Calu3 (cell line): ENCODE results near the gene HIC1. TPM values are rescaled to one million over a fixed set of nuclear protein-coding genes. Genes with fewer than 3 reads are reported as not detected.

Source experiments
- BruUV-seq: library from RNA; stranded (reverse); fragments of 400-500 nt; replicated peaks from 2 replicates; lab custom pipeline; 2021; lab: Mats Ljungman, UMichigan
- CTCF ChIA-PET: fragments of 300-600 bp; sonication (Branson Sonifier 250); formaldehyde crosslinking; loops from one replicate; lab custom pipeline; 2022; ENCODE audit warnings: antibody characterized with exemption; lab: Charles Lee
- DNase-seq: peaks from one replicate; pipeline ENCODE4 v3.0.0; 2022
- H3K27ac Mint-ChIP-seq: one replicate; pipeline ENCODE4 v1.8.0; 2022; ENCODE audit warnings: mixed read lengths; ENCODE audit not compliant: unreplicated experiment
- H3K27me3 Mint-ChIP-seq: one replicate; pipeline ENCODE4 v1.8.0; 2022; ENCODE audit warnings: mixed read lengths; ENCODE audit not compliant: unreplicated experiment
- H3K36me3 Mint-ChIP-seq: one replicate; pipeline ENCODE4 v1.8.0; 2022; ENCODE audit warnings: mild to moderate bottlenecking, moderate library complexity, mixed read lengths; ENCODE audit not compliant: insufficient read depth, unreplicated experiment
- H3K4me1 Mint-ChIP-seq: one replicate; pipeline ENCODE4 v1.8.0; 2022; ENCODE audit warnings: mild to moderate bottlenecking, low read depth, mixed read lengths; ENCODE audit not compliant: unreplicated experiment
- H3K4me3 Mint-ChIP-seq: one replicate; pipeline ENCODE4 v1.8.0; 2022; ENCODE audit warnings: mild to moderate bottlenecking, low read depth, moderate library complexity, mixed read lengths; ENCODE audit not compliant: unreplicated experiment
- H3K9me3 Mint-ChIP-seq: one replicate; pipeline ENCODE4 v1.8.0; 2022; ENCODE audit warnings: low read depth, mixed read lengths; ENCODE audit not compliant: unreplicated experiment
- intact Hi-C: fragments of 100-400 bp; cut with micrococcal nuclease; formaldehyde crosslinking; loops from one replicate; pipeline ENCODE4 v1.10.0; 2022; ENCODE audit not compliant: unreplicated experiment
- total RNA-seq: library from RNA; stranded (reverse); gene quantifications from 2 replicates; pipeline ENCODE4 v1.2.3, GENCODE V29; 2022
- TF ChIP-seq, protein P1 (sequence below): fragments of 200-600 bp; IDR thresholded peaks from one replicate; pipeline ENCODE4 v1.8.0; 2022; ENCODE audit warnings: antibody characterized with exemption; ENCODE audit not compliant: unreplicated experiment

The HIC1 gene
- total RNA-seq, 1 experiment from 2014 or later, result 1.2 TPM

DNA sequence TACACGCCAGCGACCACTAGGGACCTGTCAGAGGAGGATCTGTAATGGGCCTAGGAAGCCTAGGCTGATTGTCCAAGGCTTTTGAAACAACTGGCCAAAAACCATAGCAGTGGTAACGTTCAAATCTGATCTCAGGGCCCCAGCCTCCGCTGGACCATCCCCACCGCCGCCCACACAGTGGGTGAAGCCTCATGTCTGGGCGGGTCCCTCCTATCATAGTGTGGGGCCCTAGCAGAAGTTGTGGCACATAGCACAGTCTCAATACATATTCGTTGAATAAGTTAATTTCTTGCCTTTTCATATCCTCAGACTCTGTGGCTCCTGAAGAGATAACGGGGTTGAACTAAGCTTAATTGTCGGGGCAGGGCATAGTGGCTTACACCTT is 24.1 kb upstream of the HIC1 start:
- Mint-ChIP-seq H3K4me3 (peak overlapping the region; percentile 81), H3K27me3 (peaks cover 28% of the 10 kb centered on the region), H3K27ac (no peak overlapping the region), H3K36me3 (peaks cover 19% of the 10 kb centered on the region), H3K4me1 (no peaks in the 10 kb centered on the region), H3K9me3 (no peaks in the 10 kb centered on the region)
- TSS peak; percentile 65 for BruUV-seq
- intact Hi-C loops, result loop anchor here (1.0 kb wide), 1 partner anchor 11 kb away; no protein-coding TSS in a partner anchor
- CTCF ChIA-PET, result interaction anchor here (1.7 kb wide), 1 partner anchor 122 kb away, joined by 6 read pairs; no protein-coding TSS in a partner anchor
- DNase-seq, result peak; percentile 62
- TF ChIP-seq, protein P1, sequence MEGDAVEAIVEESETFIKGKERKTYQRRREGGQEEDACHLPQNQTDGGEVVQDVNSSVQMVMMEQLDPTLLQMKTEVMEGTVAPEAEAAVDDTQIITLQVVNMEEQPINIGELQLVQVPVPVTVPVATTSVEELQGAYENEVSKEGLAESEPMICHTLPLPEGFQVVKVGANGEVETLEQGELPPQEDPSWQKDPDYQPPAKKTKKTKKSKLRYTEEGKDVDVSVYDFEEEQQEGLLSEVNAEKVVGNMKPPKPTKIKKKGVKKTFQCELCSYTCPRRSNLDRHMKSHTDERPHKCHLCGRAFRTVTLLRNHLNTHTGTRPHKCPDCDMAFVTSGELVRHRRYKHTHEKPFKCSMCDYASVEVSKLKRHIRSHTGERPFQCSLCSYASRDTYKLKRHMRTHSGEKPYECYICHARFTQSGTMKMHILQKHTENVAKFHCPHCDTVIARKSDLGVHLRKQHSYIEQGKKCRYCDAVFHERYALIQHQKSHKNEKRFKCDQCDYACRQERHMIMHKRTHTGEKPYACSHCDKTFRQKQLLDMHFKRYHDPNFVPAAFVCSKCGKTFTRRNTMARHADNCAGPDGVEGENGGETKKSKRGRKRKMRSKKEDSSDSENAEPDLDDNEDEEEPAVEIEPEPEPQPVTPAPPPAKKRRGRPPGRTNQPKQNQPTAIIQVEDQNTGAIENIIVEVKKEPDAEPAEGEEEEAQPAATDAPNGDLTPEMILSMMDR, result peak; percentile 24

DNA sequence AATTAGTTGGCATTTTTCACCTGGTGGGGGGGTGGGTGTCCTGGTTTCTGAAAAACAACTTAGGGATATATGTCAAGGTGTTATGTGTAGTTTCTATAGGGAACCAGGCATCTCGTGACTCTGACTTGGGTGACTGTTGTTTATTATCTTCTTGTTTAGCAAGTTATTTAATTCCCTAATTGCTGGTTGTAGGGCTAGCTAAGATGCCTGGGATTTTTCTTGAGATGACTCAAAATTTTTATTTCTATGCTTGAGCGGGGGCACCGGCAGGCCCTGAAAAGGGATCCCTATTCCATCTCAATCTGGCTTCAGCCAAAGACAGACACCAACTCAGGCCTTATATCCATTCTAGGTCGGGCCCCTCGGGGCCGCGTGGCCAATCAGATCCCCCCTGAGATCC is 21.8 kb upstream of the HIC1 start:
- no peak for DNase-seq
- TF ChIP-seq, protein P1, result no peak
- Mint-ChIP-seq H3K4me1 (no peaks in the 10 kb centered on the region), H3K27me3 (peaks cover 4% of the 10 kb centered on the region), H3K36me3 (peaks cover 16% of the 10 kb centered on the region), H3K9me3 (no peaks in the 10 kb centered on the region), H3K4me3 (no peak overlapping the region), H3K27ac (no peak overlapping the region)
- BruUV-seq, result no TSS peak
- intact Hi-C loops, result no loop called here
- CTCF ChIA-PET, result no interaction called here

DNA sequence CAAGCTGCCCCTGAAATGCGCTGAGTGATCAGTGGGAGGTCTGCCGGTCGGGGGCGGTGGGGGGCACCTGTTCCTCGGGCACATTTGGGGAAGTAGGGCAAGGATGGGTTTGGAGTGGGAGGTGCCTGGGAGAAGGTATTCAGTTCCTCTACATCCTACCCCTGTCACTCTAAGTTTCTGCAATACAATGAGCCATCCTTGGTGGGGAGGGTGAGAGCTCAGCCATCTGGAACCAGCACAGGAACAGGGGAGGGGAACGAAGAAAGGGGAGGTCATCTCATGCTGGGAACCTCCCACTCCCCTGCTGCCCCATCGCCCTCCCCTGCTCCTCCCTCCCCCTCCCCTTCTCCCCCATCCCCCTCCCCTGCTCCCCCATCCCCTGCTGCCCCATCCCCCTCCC is 20.7 kb upstream of the HIC1 start:
- peaks cover 16% of the 10 kb centered on the region for H3K36me3 Mint-ChIP-seq
- no peak overlapping the region for H3K4me3 Mint-ChIP-seq
- no peaks in the 10 kb centered on the region for H3K9me3 Mint-ChIP-seq
- no peak overlapping the region for H3K27ac Mint-ChIP-seq
- intact Hi-C loops, result no loop called here
- BruUV-seq, result no TSS peak
- TF ChIP-seq, protein P1, result no peak
- H3K4me1 Mint-ChIP-seq, result no peaks in the 10 kb centered on the region
- DNase-seq, result no peak
- CTCF ChIA-PET, result no interaction called here
- H3K27me3 Mint-ChIP-seq, result no peaks in the 10 kb centered on the region

DNA sequence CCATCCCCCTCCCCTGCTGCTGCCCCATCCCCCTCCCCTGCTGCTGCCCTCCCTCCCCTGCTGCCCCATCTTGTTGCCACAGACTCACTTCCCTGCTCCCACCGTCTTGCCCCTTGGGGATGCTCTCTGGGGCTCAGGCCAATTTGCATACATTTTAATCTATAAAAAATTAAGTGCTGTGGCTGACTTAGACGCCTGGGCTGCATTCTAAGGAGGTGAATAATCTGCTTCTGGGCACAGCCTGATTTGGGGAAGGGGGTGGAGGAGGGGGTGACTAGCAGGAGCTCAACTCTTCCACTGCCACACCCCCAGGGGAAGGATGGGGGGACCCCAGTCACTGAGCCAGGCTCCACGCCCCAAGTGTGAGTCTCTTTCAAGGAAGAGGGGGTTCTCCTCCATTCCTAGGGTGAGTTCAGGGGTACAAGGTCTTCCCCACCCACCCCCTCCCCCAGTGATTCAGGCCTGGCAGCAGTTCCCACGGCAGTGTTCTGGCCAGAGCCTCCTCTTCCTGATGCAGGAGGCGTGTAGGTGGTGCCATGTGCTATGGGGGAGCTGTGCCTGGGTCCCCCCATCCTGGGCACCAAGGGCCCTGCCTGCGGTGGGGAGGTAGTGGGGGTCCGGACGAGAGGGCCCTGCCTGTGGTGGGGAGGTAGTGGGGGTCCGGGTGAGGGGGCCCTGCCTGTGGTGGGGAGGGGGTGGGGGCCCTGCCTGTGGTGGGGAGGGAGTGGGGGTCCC is 19.9 kb upstream of the HIC1 start:
- TF ChIP-seq, protein P1, result no peak
- no TSS peak for BruUV-seq

More for the DNA sequence above, 19.9 kb upstream of the HIC1 start:
- H3K27me3 Mint-ChIP-seq, result no peaks in the 10 kb centered on the region
- intact Hi-C loops, result no loop called here
- CTCF ChIA-PET, result interaction anchor here (0.9 kb wide), 1 partner anchor 176 kb away, joined by 3 read pairs; no protein-coding TSS in a partner anchor
- DNase-seq, result no peak
- peaks cover 9% of the 10 kb centered on the region for H3K36me3 Mint-ChIP-seq
- no peaks in the 10 kb centered on the region for H3K9me3 Mint-ChIP-seq
- H3K4me3 Mint-ChIP-seq, result no peak overlapping the region
- no peak overlapping the region for H3K27ac Mint-ChIP-seq
- no peaks in the 10 kb centered on the region for H3K4me1 Mint-ChIP-seq
